ENCODE results near the gene CD53.

DNA sequence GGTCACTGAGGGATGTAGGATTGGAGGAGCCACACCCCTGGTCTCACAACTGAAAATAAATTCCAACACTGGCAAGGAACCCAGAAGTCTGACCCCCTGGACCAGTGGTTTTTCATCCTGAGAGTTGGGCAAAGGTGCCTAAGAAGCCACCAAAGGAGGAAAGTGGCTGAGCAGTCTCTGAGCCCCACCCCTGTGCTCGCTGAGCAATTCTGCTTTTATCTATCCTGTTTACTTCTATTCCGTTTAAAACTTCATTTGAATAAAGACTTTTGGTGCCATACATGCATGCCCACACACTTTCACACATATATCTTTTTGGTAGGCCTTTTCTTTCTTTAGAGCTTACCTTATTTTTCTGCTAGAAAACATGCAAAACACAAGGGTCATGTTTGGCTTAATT is 13.9 kb upstream of the CD53 start:
- no peak for TF ChIP-seq ZFP30 (CRISPR knock-in tag; IDR thresholded peaks at IDR 0.05; ENCODE audit: borderline replicate concordance)
- TF ChIP-seq KLF13 (tag; IDR thresholded peaks at IDR 0.05; ENCODE audit: borderline replicate concordance, low read depth), result no peak
- TF ChIP-seq POLR2AphosphoS5 (IDR thresholded peaks at IDR 0.05; ENCODE audit: control insufficient read depth, insufficient read depth, low read depth, low read length), result no peak
- no peak for TF ChIP-seq ZNF589 (CRISPR knock-in tag; IDR thresholded peaks at IDR 0.05; ENCODE audit: low read depth)
- TF ChIP-seq, protein P1, sequence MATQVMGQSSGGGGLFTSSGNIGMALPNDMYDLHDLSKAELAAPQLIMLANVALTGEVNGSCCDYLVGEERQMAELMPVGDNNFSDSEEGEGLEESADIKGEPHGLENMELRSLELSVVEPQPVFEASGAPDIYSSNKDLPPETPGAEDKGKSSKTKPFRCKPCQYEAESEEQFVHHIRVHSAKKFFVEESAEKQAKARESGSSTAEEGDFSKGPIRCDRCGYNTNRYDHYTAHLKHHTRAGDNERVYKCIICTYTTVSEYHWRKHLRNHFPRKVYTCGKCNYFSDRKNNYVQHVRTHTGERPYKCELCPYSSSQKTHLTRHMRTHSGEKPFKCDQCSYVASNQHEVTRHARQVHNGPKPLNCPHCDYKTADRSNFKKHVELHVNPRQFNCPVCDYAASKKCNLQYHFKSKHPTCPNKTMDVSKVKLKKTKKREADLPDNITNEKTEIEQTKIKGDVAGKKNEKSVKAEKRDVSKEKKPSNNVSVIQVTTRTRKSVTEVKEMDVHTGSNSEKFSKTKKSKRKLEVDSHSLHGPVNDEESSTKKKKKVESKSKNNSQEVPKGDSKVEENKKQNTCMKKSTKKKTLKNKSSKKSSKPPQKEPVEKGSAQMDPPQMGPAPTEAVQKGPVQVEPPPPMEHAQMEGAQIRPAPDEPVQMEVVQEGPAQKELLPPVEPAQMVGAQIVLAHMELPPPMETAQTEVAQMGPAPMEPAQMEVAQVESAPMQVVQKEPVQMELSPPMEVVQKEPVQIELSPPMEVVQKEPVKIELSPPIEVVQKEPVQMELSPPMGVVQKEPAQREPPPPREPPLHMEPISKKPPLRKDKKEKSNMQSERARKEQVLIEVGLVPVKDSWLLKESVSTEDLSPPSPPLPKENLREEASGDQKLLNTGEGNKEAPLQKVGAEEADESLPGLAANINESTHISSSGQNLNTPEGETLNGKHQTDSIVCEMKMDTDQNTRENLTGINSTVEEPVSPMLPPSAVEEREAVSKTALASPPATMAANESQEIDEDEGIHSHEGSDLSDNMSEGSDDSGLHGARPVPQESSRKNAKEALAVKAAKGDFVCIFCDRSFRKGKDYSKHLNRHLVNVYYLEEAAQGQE (IDR thresholded peaks at IDR 0.05; ENCODE audit: borderline replicate concordance), result no peak
- TF ChIP-seq, protein P1 (CRISPR knock-in tag; IDR thresholded peaks at IDR 0.05; ENCODE audit: low read depth), result no peak
- TF ChIP-seq KLF6 (CRISPR knock-in tag; IDR thresholded peaks at IDR 0.05; ENCODE audit: borderline replicate concordance), result no peak
- TF ChIP-seq SP2 (IDR thresholded peaks at IDR 0.05; ENCODE audit: extremely low read depth, low read depth, low read length, poor library complexity, severe bottlenecking), result no peak
- TF ChIP-seq, protein P2, sequence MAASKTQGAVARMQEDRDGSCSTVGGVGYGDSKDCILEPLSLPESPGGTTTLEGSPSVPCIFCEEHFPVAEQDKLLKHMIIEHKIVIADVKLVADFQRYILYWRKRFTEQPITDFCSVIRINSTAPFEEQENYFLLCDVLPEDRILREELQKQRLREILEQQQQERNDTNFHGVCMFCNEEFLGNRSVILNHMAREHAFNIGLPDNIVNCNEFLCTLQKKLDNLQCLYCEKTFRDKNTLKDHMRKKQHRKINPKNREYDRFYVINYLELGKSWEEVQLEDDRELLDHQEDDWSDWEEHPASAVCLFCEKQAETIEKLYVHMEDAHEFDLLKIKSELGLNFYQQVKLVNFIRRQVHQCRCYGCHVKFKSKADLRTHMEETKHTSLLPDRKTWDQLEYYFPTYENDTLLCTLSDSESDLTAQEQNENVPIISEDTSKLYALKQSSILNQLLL (CRISPR knock-in tag; IDR thresholded peaks at IDR 0.05; ENCODE audit: borderline replicate concordance), result no peak
- TF ChIP-seq, protein P3, sequence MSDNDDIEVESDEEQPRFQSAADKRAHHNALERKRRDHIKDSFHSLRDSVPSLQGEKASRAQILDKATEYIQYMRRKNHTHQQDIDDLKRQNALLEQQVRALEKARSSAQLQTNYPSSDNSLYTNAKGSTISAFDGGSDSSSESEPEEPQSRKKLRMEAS (CRISPR knock-in tag; IDR thresholded peaks at IDR 0.05), result no peak
- no peak for TF ChIP-seq SMARCE1 (IDR thresholded peaks at IDR 0.05)
- TF ChIP-seq, protein P4, sequence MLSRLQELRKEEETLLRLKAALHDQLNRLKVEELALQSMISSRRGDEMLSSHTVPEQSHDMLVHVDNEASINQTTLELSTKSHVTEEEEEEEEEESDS (CRISPR knock-in tag; IDR thresholded peaks at IDR 0.05), result no peak
- no peak for TF ChIP-seq ZFPM2 (CRISPR knock-in tag; IDR thresholded peaks at IDR 0.05)
- TF ChIP-seq, protein P5, sequence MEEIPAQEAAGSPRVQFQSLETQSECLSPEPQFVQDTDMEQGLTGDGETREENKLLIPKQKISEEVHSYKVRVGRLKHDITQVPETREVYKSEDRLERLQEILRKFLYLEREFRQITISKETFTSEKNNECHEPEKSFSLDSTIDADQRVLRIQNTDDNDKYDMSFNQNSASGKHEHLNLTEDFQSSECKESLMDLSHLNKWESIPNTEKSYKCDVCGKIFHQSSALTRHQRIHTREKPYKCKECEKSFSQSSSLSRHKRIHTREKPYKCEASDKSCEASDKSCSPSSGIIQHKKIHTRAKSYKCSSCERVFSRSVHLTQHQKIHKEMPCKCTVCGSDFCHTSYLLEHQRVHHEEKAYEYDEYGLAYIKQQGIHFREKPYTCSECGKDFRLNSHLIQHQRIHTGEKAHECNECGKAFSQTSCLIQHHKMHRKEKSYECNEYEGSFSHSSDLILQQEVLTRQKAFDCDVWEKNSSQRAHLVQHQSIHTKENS (CRISPR knock-in tag; IDR thresholded peaks at IDR 0.05), result no peak

Measured in K562 (cell line).